OCI-LY3 (cell line): ENCODE measurements around the gene ARVCF.

Experiments
- H2AFZ ChIP-seq: fragments of 200-600, 300-600 bp; shearing (Covaris generic); 2 replicates; pipeline ENCODE4 v1.6.0; 2014; ENCODE audit warnings: antibody characterized with exemption, low read depth, low read length
- H3K27ac ChIP-seq: fragments of 200-600, 300-600 bp; sonication (generic); 2 replicates; pipeline ENCODE4 v1.5.1; 2014; ENCODE audit warnings: mild to moderate bottlenecking, low read length, moderate library complexity, mixed read lengths
- H3K27me3 ChIP-seq: fragments of 200-600, 300-600 bp; sonication (generic); 2 replicates; pipeline ENCODE4 v1.6.1; 2014; ENCODE audit warnings: low read depth, low read length, mixed read lengths
- H3K36me3 ChIP-seq: fragments of 200-600, 300-600 bp; sonication (generic); replicated peaks from 2 replicates; pipeline ENCODE3; 2014; ENCODE audit warnings: low read depth, low read length, mixed read lengths
- H3K4me1 ChIP-seq: fragments of 300-600, 200-600 bp; sonication (generic); 2 replicates; pipeline ENCODE4 v1.6.1; 2014; ENCODE audit warnings: low read length, mixed read lengths
- H3K4me2 ChIP-seq: fragments of 200-600, 300-600 bp; sonication (generic); 2 replicates; pipeline ENCODE4 v1.6.1; 2014; ENCODE audit warnings: low read length, mixed read lengths
- H3K4me3 ChIP-seq: fragments of 300-600, 200-600 bp; sonication (generic); 2 replicates; pipeline ENCODE4 v1.5.1; 2014; ENCODE audit warnings: antibody characterized with exemption, mild to moderate bottlenecking, low read length, moderate library complexity
- H3K79me2 ChIP-seq: fragments of 300-600, 200-600 bp; shearing (Covaris generic); 2 replicates; pipeline ENCODE4 v1.6.1; 2014; ENCODE audit warnings: mild to moderate bottlenecking, low read length, mixed read lengths
- H3K9ac ChIP-seq: fragments of 300-600, 200-600 bp; shearing (Covaris generic); 2 replicates; pipeline ENCODE4 v1.6.0; 2014; ENCODE audit warnings: mild to moderate bottlenecking, low read length, moderate library complexity
- H3K9me3 ChIP-seq: fragments of 200-600, 300-600 bp; shearing (Covaris generic); 2 replicates; pipeline ENCODE4 v1.6.1; 2014; ENCODE audit warnings: low read length, mixed read lengths; ENCODE audit not compliant: insufficient read depth
- H4K20me1 ChIP-seq: fragments of 200-600, 300-600 bp; sonication (generic); 2 replicates; pipeline ENCODE4 v1.6.1; 2016; ENCODE audit warnings: low read length, mixed read lengths; ENCODE audit not compliant: insufficient read depth
- CTCF ChIP-seq: fragments of 200-600, 300-600 bp; sonication (generic); IDR thresholded peaks from 2 replicates; pipeline ENCODE4 v1.5.1; 2014; ENCODE audit warnings: antibody characterized with exemption, low read length, low read depth
- EZH2phosphoT487 ChIP-seq: fragments of 200-600 bp; shearing (Covaris generic); IDR thresholded peaks from 2 replicates; pipeline ENCODE4 v1.6.1; 2018; ENCODE audit warnings: antibody characterized with exemption, mixed run types, low read depth

The ARVCF gene

GRCh38 chr22:20061481-20061861 is 44.8 kb upstream of the ARVCF start:
- Histone ChIP-seq H3K4me3 (no peak overlapping the region), H3K9me3 (no peaks in the 10 kb centered on the region), H3K9ac (no peak overlapping the region), H3K79me2 (no peaks in the 10 kb centered on the region), H3K36me3 (peaks cover 8% of the 10 kb centered on the region), H2AFZ (no peak overlapping the region), H3K27me3 (no peaks in the 10 kb centered on the region), H3K4me1 (no peaks in the 10 kb centered on the region; the same call in 1 of the 2 replicates), H3K4me2 (no peak overlapping the region), H3K27ac (no peak overlapping the region), H4K20me1 (0 out of 2 replicates have a peak, but pooled peaks cover 3% of the 10 kb centered on the region)
- TF ChIP-seq EZH2phosphoT487 (no peak), CTCF (no peak)

DNA sequence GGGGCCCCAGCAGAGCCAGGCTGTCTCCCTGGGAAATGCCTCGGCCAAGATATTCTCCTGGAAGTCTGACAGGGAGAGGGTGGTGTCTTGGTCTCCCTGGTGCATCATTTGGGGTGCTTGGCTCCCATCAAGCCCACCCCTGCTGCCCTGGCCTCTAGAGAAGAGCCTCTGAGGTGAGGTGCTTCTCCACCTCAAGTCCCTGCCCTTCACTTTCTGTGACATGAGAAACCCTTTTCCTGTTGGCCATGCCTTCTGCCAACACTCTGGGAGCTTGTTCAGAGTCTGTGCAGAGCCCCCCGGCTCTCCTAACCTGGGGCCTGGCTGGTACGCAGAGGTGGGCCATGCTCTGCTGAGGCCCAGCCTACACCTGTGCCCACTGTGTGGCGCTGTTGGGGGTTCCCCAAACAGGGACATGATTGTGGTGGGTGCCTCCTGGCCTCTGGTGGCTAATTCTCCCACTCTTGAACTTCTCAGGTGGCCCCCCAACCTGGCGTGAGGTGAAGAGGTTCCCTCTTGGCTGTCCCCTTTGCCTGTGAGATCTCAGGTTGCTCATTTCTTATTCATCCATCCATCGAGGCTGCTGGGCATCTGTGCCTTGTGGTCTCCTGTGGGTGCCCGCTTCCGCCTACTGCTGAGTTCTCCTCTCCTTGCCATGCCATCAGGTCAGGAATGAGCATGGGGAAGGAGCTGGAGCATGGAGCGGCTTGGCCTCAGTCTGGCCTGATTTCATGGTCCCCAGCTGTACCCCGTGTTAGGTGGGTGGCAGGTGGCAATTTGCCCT is 44.3 kb upstream of the ARVCF start:
- Histone ChIP-seq H3K27ac (no peak overlapping the region), H4K20me1 (0 out of 2 replicates have a peak, but pooled peaks cover 3% of the 10 kb centered on the region), H3K4me3 (no peak overlapping the region), H3K79me2 (no peaks in the 10 kb centered on the region), H3K4me1 (no peaks in the 10 kb centered on the region), H3K27me3 (no peaks in the 10 kb centered on the region), H3K9me3 (no peaks in the 10 kb centered on the region), H3K4me2 (no peak overlapping the region), H3K36me3 (peaks cover 8% of the 10 kb centered on the region), H3K9ac (no peak overlapping the region), H2AFZ (no peak overlapping the region)
- TF ChIP-seq EZH2phosphoT487: no peak
- TF ChIP-seq CTCF: peak; percentile 45

DNA sequence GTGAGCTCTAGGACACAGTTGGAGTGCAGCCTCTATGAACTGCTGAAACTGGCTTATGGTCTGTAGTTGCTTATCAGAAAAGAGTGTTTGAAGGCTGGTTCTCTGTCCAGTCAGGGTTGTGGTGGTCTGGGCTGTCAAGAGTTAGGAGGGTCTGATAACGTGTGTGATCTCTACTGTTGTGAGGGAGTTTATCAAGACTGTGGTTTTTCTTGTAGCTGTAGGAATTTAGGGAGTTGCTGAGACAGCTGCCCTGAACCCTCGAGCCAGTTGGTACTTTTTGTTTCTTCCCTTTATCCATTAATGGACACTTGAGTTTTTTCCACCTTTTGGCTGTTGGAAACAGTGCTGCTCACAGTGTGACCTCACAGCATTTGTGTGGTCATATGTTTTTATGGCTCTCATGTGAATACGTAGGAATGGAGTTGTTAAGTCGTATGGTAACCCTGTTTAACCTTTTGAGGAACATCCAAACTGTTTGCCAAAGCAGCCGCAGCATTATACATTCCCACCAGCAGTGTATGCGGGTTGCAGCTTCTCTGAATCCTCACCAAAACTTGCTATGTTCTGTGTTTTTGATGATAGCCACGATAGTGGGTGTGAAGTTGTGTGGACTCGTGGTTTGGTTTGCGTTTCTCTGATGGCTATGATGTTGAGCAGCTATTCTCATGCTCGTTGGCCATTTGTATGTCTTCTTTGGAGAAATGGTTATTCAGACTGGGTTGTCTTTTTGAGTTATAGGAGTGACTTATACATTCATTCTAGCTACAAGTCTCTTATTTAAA is 42.6 kb upstream of the ARVCF start:
- H2AFZ ChIP-seq: no peak overlapping the region
- H3K27ac ChIP-seq: no peak overlapping the region
- H3K4me2 ChIP-seq: no peak overlapping the region

More for the DNA sequence above, 42.6 kb upstream of the ARVCF start:
- Histone ChIP-seq H3K36me3 (peaks cover 6% of the 10 kb centered on the region), H3K9ac (no peak overlapping the region), H3K27me3 (no peaks in the 10 kb centered on the region), H3K79me2 (no peaks in the 10 kb centered on the region), H4K20me1 (0 out of 2 replicates have a peak, but pooled peaks cover 3% of the 10 kb centered on the region), H3K4me1 (no peaks in the 10 kb centered on the region), H3K9me3 (no peaks in the 10 kb centered on the region), H3K4me3 (no peak overlapping the region)
- TF ChIP-seq CTCF (no peak), EZH2phosphoT487 (no peak)
